Measurements from ENCODE around the gene FLG. TPM values are rescaled to one million over a fixed set of nuclear protein-coding genes. Genes with fewer than 3 reads are reported as not detected.

FLG gene
- total RNA-seq = not detected

- H3K9me3 Mint-ChIP-seq = no peaks in the 10 kb centered on the region
- no peak within 1 kb of the TSS for H3K27ac Mint-ChIP-seq
- H3K36me3 Mint-ChIP-seq (ENCODE audit: low read depth) = no peaks in the 10 kb centered on the region
- CTCF ChIA-PET = interaction anchor here (1.0 kb wide), 1 partner anchor 133 kb away, joined by 3 read pairs; no protein-coding TSS in a partner anchor
- no peaks in the 10 kb centered on the region for H3K4me1 Mint-ChIP-seq (ENCODE audit: low read depth)
- no peak for DNase-seq
- intact Hi-C loops (cut with micrococcal nuclease) = no loop called here
- no peak within 1 kb of the TSS for H3K4me3 Mint-ChIP-seq
- peaks cover 5% of the 10 kb centered on the region for H3K27me3 Mint-ChIP-seq (ENCODE audit: low read depth)
Measured at GRCh38 chr1:152325111-152325510, at the start of gene FLG. Gene FLG (minus strand): TSS chr1:152325239. CDS start chr1:152315456, 9,783 bp downstream.

- Mint-ChIP-seq H3K36me3 (ENCODE audit: low read depth) (no peaks in the 10 kb centered on the region), H3K9me3 (peaks cover 1% of the 10 kb centered on the region), H3K27ac (no peak overlapping the region), H3K4me1 (ENCODE audit: low read depth) (no peaks in the 10 kb centered on the region), H3K4me3 (no peak overlapping the region), H3K27me3 (ENCODE audit: low read depth) (peaks cover 3% of the 10 kb centered on the region)
- intact Hi-C loops (cut with micrococcal nuclease) = no loop called here
- CTCF ChIA-PET = no interaction called here
- DNase-seq = no peak
Measured at GRCh38 chr1:152374451-152374850, 49.4 kb upstream of the FLG start.

- intact Hi-C loops (cut with micrococcal nuclease) = no loop called here
- Mint-ChIP-seq H3K4me1 (ENCODE audit: low read depth) (no peaks in the 10 kb centered on the region), H3K27ac (no peak overlapping the region), H3K36me3 (ENCODE audit: low read depth) (no peaks in the 10 kb centered on the region), H3K4me3 (no peak overlapping the region), H3K9me3 (peaks cover 5% of the 10 kb centered on the region), H3K27me3 (ENCODE audit: low read depth) (peaks cover 8% of the 10 kb centered on the region)
- no peak for DNase-seq
- CTCF ChIA-PET = no interaction called here
Measured at GRCh38 chr1:152372672-152373071, 47.6 kb upstream of the FLG start.

GRCh38 chr1:152367436-152367835 is 42.4 kb upstream of the FLG start:
- Mint-ChIP-seq H3K9me3 (peaks cover 5% of the 10 kb centered on the region), H3K36me3 (ENCODE audit: low read depth) (no peaks in the 10 kb centered on the region), H3K27ac (no peak overlapping the region), H3K27me3 (ENCODE audit: low read depth) (peaks cover 13% of the 10 kb centered on the region), H3K4me1 (ENCODE audit: low read depth) (no peaks in the 10 kb centered on the region), H3K4me3 (no peak overlapping the region)
- intact Hi-C loops (cut with micrococcal nuclease) = no loop called here
- DNase-seq = no peak
- CTCF ChIA-PET = interaction anchor here (1.5 kb wide), 1 partner anchor 11 kb away, joined by 3 read pairs; no protein-coding TSS in a partner anchor

GRCh38 chr1:152359906-152360305 is 34.9 kb upstream of the FLG start, which contains the start of gene FLG2:
Gene FLG2 (minus strand): TSS chr1:152360006. CDS start chr1:152358884, 1,122 bp downstream.
- Mint-ChIP-seq H3K4me3 (no peak within 1 kb of the TSS), H3K36me3 (ENCODE audit: low read depth) (no peaks in the 10 kb centered on the region), H3K9me3 (no peaks in the 10 kb centered on the region), H3K27me3 (ENCODE audit: low read depth) (peaks cover 14% of the 10 kb centered on the region), H3K27ac (no peak within 1 kb of the TSS), H3K4me1 (ENCODE audit: low read depth) (no peaks in the 10 kb centered on the region)
- CTCF ChIA-PET = interaction anchor here (2.8 kb wide), 1 partner anchor 12 kb away, joined by 14 read pairs; no protein-coding TSS in a partner anchor
- DNase-seq = no peak
- intact Hi-C loops (cut with micrococcal nuclease) = no loop called here

GRCh38 chr1:152356736-152357135 is 31.7 kb upstream of the FLG start:
- DNase-seq = no peak
- H3K27me3 Mint-ChIP-seq (ENCODE audit: low read depth) = peaks cover 22% of the 10 kb centered on the region
- H3K4me1 Mint-ChIP-seq (ENCODE audit: low read depth) = no peaks in the 10 kb centered on the region
- no peak overlapping the region for H3K4me3 Mint-ChIP-seq
- CTCF ChIA-PET = no interaction called here
- H3K27ac Mint-ChIP-seq = no peak overlapping the region
- no peaks in the 10 kb centered on the region for H3K36me3 Mint-ChIP-seq (ENCODE audit: low read depth)
- intact Hi-C loops (cut with micrococcal nuclease) = no loop called here
- H3K9me3 Mint-ChIP-seq = no peaks in the 10 kb centered on the region

GRCh38 chr1:152349611-152350010 is 24.6 kb upstream of the FLG start:
- Mint-ChIP-seq H3K4me1 (ENCODE audit: low read depth) (peaks cover 3% of the 10 kb centered on the region), H3K9me3 (no peaks in the 10 kb centered on the region), H3K27ac (no peak overlapping the region), H3K36me3 (ENCODE audit: low read depth) (no peaks in the 10 kb centered on the region), H3K27me3 (ENCODE audit: low read depth) (peaks cover 21% of the 10 kb centered on the region), H3K4me3 (no peak overlapping the region)
- no peak for DNase-seq
- CTCF ChIA-PET = no interaction called here
- intact Hi-C loops (cut with micrococcal nuclease) = loop anchor here (5.0 kb wide), 1 partner anchor 93 kb away; no protein-coding TSS in a partner anchor

- Mint-ChIP-seq H3K27me3 (ENCODE audit: low read depth) (peaks cover 18% of the 10 kb centered on the region), H3K4me1 (ENCODE audit: low read depth) (peaks cover 7% of the 10 kb centered on the region), H3K4me3 (no peak overlapping the region), H3K27ac (no peak overlapping the region), H3K36me3 (ENCODE audit: low read depth) (no peaks in the 10 kb centered on the region), H3K9me3 (no peaks in the 10 kb centered on the region)
- CTCF ChIA-PET = interaction anchor here (0.9 to 2.6 kb wide), 8 partner anchors 10 to 165 kb away, joined by 3 to 27 read pairs (median 8); partner anchors contain the start of gene FLG2
- peak; percentile 11 for DNase-seq
- intact Hi-C loops (cut with micrococcal nuclease) = loop anchor here (5.0 kb wide), 1 partner anchor 94 kb away; no protein-coding TSS in a partner anchor
Measured at GRCh38 chr1:152348447-152348846, 23.4 kb upstream of the FLG start.

- DNase-seq = peak; percentile 72
- H3K4me1 Mint-ChIP-seq (ENCODE audit: low read depth) = peaks cover 7% of the 10 kb centered on the region
- CTCF ChIA-PET = interaction anchor here (0.6 to 2.6 kb wide), 15 partner anchors 12 to 301 kb away, joined by 3 to 27 read pairs (median 4); partner anchors contain the start of gene FLG2
- no peaks in the 10 kb centered on the region for H3K36me3 Mint-ChIP-seq (ENCODE audit: low read depth)
- intact Hi-C loops (cut with micrococcal nuclease) = loop anchor here (1.0 to 5.0 kb wide), 4 partner anchors 95 to 294 kb away; no protein-coding TSS in a partner anchor
- no peak overlapping the region for H3K4me3 Mint-ChIP-seq
- no peaks in the 10 kb centered on the region for H3K9me3 Mint-ChIP-seq
- peaks cover 21% of the 10 kb centered on the region for H3K27me3 Mint-ChIP-seq (ENCODE audit: low read depth)
- H3K27ac Mint-ChIP-seq = no peak overlapping the region
Measured at GRCh38 chr1:152347116-152347728, 22.2 kb upstream of the FLG start.

- Mint-ChIP-seq H3K27ac (no peak overlapping the region), H3K27me3 (ENCODE audit: low read depth) (peaks cover 29% of the 10 kb centered on the region), H3K4me1 (ENCODE audit: low read depth) (peaks cover 7% of the 10 kb centered on the region), H3K4me3 (no peak overlapping the region), H3K9me3 (no peaks in the 10 kb centered on the region), H3K36me3 (ENCODE audit: low read depth) (no peaks in the 10 kb centered on the region)
- DNase-seq = no peak
- intact Hi-C loops (cut with micrococcal nuclease) = no loop called here
- CTCF ChIA-PET = interaction anchor here (1.2 kb wide), 2 partner anchors 114 to 155 kb away, joined by 3 to 5 read pairs; no protein-coding TSS in a partner anchor
Measured at GRCh38 chr1:152344438-152344837, 19.4 kb upstream of the FLG start.

- CTCF ChIA-PET = interaction anchor here (0.6 to 0.9 kb wide), 2 partner anchors 98 to 154 kb away, joined by 3 read pairs; no protein-coding TSS in a partner anchor
- intact Hi-C loops (cut with micrococcal nuclease) = no loop called here
- Mint-ChIP-seq H3K4me3 (no peak overlapping the region), H3K9me3 (no peaks in the 10 kb centered on the region), H3K36me3 (ENCODE audit: low read depth) (no peaks in the 10 kb centered on the region), H3K4me1 (ENCODE audit: low read depth) (peaks cover 7% of the 10 kb centered on the region), H3K27me3 (ENCODE audit: low read depth) (peaks cover 28% of the 10 kb centered on the region), H3K27ac (no peak overlapping the region)
- DNase-seq = no peak
Measured at GRCh38 chr1:152343006-152343405, 18.0 kb upstream of the FLG start.

- Mint-ChIP-seq H3K27ac (no peak overlapping the region), H3K36me3 (ENCODE audit: low read depth) (no peaks in the 10 kb centered on the region), H3K4me1 (ENCODE audit: low read depth) (no peaks in the 10 kb centered on the region), H3K9me3 (no peaks in the 10 kb centered on the region), H3K27me3 (ENCODE audit: low read depth) (peaks cover 17% of the 10 kb centered on the region), H3K4me3 (no peak overlapping the region)
- no peak for DNase-seq
- CTCF ChIA-PET = interaction anchor here (0.7 to 1.0 kb wide), 2 partner anchors 12 to 124 kb away, joined by 3 to 4 read pairs; no protein-coding TSS in a partner anchor
- intact Hi-C loops (cut with micrococcal nuclease) = no loop called here
Measured at GRCh38 chr1:152335399-152335798, 10.4 kb upstream of the FLG start.

All from activated naive CD4-positive, alpha-beta T cell treated with anti-CD3 and anti-CD28 coated beads for 36 hours (primary cell).